Vagina (tissue), 2 donors: ENCODE data around the gene TVP23C.

Experiments used
- POLR2AphosphoS5 ChIP-seq, 2 donors: sonication (generic); formaldehyde crosslinking; IDR thresholded peaks; one replicate each; pipeline ENCODE4 v1.9.0; 2017; ENCODE audit warnings: antibody characterized with exemption in 2 of 2, mild to moderate bottlenecking in 2 of 2, low read depth in 1 of 2; ENCODE audit not compliant: insufficient read depth in 1 of 2
- TF ChIP-seq, protein P1 (sequence below), 3 experiments: fragments of 450-650 bp in 2 of 3; fragments of 200-600 bp in 1 of 3; sonication (generic) in 1 of 3; IDR thresholded peaks; one replicate each; pipeline ENCODE4 v1.5.1; 2017 to 2019; ENCODE audit warnings: antibody characterized with exemption in 3 of 3, mild to moderate bottlenecking in 2 of 3, moderate library complexity in 2 of 3

DNA sequence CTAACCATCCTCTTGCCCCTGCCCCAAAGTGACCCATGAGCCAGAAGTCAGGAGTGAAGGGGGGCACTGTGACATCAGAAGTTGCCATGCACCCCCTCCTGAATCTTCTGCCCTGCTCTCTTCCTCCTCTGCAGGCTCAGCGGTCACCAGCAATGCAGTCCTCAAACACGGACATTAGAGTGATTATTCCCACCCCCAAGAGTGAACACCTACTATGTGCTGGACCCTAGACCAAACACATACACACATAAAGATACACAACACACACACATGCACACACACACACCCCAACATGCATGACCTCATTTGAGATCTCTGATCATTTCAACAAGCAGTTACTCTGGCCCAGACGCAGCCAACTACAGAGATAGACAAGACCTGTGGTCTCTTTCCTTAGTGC, 95.7 kb downstream of the TVP23C start, which contains the start of gene CDRT4:
- TF ChIP-seq, protein P1, sequence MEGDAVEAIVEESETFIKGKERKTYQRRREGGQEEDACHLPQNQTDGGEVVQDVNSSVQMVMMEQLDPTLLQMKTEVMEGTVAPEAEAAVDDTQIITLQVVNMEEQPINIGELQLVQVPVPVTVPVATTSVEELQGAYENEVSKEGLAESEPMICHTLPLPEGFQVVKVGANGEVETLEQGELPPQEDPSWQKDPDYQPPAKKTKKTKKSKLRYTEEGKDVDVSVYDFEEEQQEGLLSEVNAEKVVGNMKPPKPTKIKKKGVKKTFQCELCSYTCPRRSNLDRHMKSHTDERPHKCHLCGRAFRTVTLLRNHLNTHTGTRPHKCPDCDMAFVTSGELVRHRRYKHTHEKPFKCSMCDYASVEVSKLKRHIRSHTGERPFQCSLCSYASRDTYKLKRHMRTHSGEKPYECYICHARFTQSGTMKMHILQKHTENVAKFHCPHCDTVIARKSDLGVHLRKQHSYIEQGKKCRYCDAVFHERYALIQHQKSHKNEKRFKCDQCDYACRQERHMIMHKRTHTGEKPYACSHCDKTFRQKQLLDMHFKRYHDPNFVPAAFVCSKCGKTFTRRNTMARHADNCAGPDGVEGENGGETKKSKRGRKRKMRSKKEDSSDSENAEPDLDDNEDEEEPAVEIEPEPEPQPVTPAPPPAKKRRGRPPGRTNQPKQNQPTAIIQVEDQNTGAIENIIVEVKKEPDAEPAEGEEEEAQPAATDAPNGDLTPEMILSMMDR (IDR thresholded peaks at IDR 0.05), result no peak
- TF ChIP-seq POLR2AphosphoS5 (IDR thresholded peaks at IDR 0.05; ENCODE audit: insufficient read depth in 1 of 2, low read depth in 1 of 2), result no peak
